ENCODE results near the gene ADGRL3. TPM values are rescaled to one million over a fixed set of nuclear protein-coding genes. Genes with fewer than 3 reads are reported as not detected.

ADGRL3 gene
- total and polyA plus RNA-seq, 5 donors from 2014 or later: not detected

- H3K27ac Mint-ChIP-seq: no peak overlapping the region
- no peaks in the 10 kb centered on the region for H3K4me1 ChIP-seq (ENCODE audit: control insufficient read depth, insufficient read depth, low read length, poor library complexity, severe bottlenecking)
- no peaks in the 10 kb centered on the region for H3K27me3 ChIP-seq (ENCODE audit: control insufficient read depth, insufficient read depth, low read length)
- no peaks in the 10 kb centered on the region for H3K4me1 Mint-ChIP-seq
- H3K27me3 Mint-ChIP-seq: no peaks in the 10 kb centered on the region
- H3K9me3 ChIP-seq (ENCODE audit: control insufficient read depth in 2 of 2, low read length in 2 of 2): peaks cover 0 to 3% of the 10 kb centered on the region in 2 experiments
- H3K4me3 Mint-ChIP-seq: no peak overlapping the region
- no peak overlapping the region for H3K27ac ChIP-seq (ENCODE audit: insufficient read depth, low read length, poor library complexity, severe bottlenecking)
- no peaks in the 10 kb centered on the region for H3K36me3 ChIP-seq (ENCODE audit: control insufficient read depth, insufficient read depth, low read length)
- peak in 1 of 3 donors; percentile 0 for DNase-seq
- H3K4me3 ChIP-seq (ENCODE audit: low read depth, low read length): no peak overlapping the region
- ATAC-seq (ENCODE audit: low read depth in 2 of 2): no peak
- no peaks in the 10 kb centered on the region for H3K36me3 Mint-ChIP-seq
- H3K9me3 Mint-ChIP-seq: peaks cover 0 to 23% (median 2%) of the 10 kb centered on the region in 7 donors
Measured at GRCh38 chr4:61783050-61783449, 582.9 kb downstream of the ADGRL3 start.

GRCh38 chr4:61785761-61786160 lies 585.6 kb downstream of the ADGRL3 start:
- no peaks in the 10 kb centered on the region for H3K27me3 Mint-ChIP-seq
- Histone ChIP-seq H3K27me3 (ENCODE audit: control insufficient read depth, insufficient read depth, low read length) (no peaks in the 10 kb centered on the region), H3K9me3 (ENCODE audit: control insufficient read depth in 2 of 2, low read length in 2 of 2) (no peaks in the 10 kb centered on the region), H3K4me3 (ENCODE audit: low read depth, low read length) (no peak overlapping the region), H3K27ac (ENCODE audit: insufficient read depth, low read length, poor library complexity, severe bottlenecking) (no peak overlapping the region), H3K4me1 (ENCODE audit: control insufficient read depth, insufficient read depth, low read length, poor library complexity, severe bottlenecking) (no peaks in the 10 kb centered on the region), H3K36me3 (ENCODE audit: control insufficient read depth, insufficient read depth, low read length) (no peaks in the 10 kb centered on the region)
- peaks cover 0 to 28% (median 6%) of the 10 kb centered on the region in 7 donors for H3K9me3 Mint-ChIP-seq
- no peak for ATAC-seq (ENCODE audit: low read depth in 2 of 2)
- no peak overlapping the region for H3K4me3 Mint-ChIP-seq
- no peaks in the 10 kb centered on the region for H3K36me3 Mint-ChIP-seq
- H3K4me1 Mint-ChIP-seq: no peaks in the 10 kb centered on the region
- no peak for DNase-seq
- no peak overlapping the region for H3K27ac Mint-ChIP-seq

GRCh38 chr4:61786211-61786610 lies 586.1 kb downstream of the ADGRL3 start:
- H3K4me1 Mint-ChIP-seq: no peaks in the 10 kb centered on the region
- no peak overlapping the region for H3K4me3 ChIP-seq (ENCODE audit: low read depth, low read length)

GRCh38 chr4:61795998-61796397 lies 595.9 kb downstream of the ADGRL3 start:
- DNase-seq (no peak), ATAC-seq (ENCODE audit: low read depth in 2 of 2) (no peak)
- Histone ChIP-seq H3K36me3 (ENCODE audit: control insufficient read depth, insufficient read depth, low read length) (no peaks in the 10 kb centered on the region), H3K9me3 (ENCODE audit: control insufficient read depth in 2 of 2, low read length in 2 of 2) (peaks cover 3 to 5% of the 10 kb centered on the region in 2 experiments), H3K27ac (ENCODE audit: insufficient read depth, low read length, poor library complexity, severe bottlenecking) (no peak overlapping the region), H3K4me3 (ENCODE audit: low read depth, low read length) (no peak overlapping the region), H3K27me3 (ENCODE audit: control insufficient read depth, insufficient read depth, low read length) (no peaks in the 10 kb centered on the region), H3K4me1 (ENCODE audit: control insufficient read depth, insufficient read depth, low read length, poor library complexity, severe bottlenecking) (no peaks in the 10 kb centered on the region)
- Mint-ChIP-seq H3K27ac (no peak overlapping the region), H3K4me3 (no peak overlapping the region), H3K4me1 (no peaks in the 10 kb centered on the region), H3K36me3 (no peaks in the 10 kb centered on the region), H3K9me3 (peaks cover 0 to 18% (median 4%) of the 10 kb centered on the region in 7 donors), H3K27me3 (no peaks in the 10 kb centered on the region)

More at GRCh38 chr4:61786211-61786610, 586.1 kb downstream of the ADGRL3 start:
- ATAC-seq (ENCODE audit: low read depth in 2 of 2) (no peak), DNase-seq (no peak)
- no peak overlapping the region for H3K27ac Mint-ChIP-seq
- H3K27ac ChIP-seq (ENCODE audit: insufficient read depth, low read length, poor library complexity, severe bottlenecking): no peak overlapping the region
- H3K4me3 Mint-ChIP-seq: no peak overlapping the region
- no peaks in the 10 kb centered on the region for H3K4me1 ChIP-seq (ENCODE audit: control insufficient read depth, insufficient read depth, low read length, poor library complexity, severe bottlenecking)
- H3K36me3 Mint-ChIP-seq: no peaks in the 10 kb centered on the region
- H3K9me3 ChIP-seq (ENCODE audit: control insufficient read depth in 2 of 2, low read length in 2 of 2): no peaks in the 10 kb centered on the region
- H3K36me3 ChIP-seq (ENCODE audit: control insufficient read depth, insufficient read depth, low read length): no peaks in the 10 kb centered on the region
- H3K9me3 Mint-ChIP-seq: peaks cover 0 to 32% (median 7%) of the 10 kb centered on the region in 7 donors
- no peaks in the 10 kb centered on the region for H3K27me3 Mint-ChIP-seq
- no peaks in the 10 kb centered on the region for H3K27me3 ChIP-seq (ENCODE audit: control insufficient read depth, insufficient read depth, low read length)

- Mint-ChIP-seq H3K9me3 (peaks cover 0 to 20% (median 8%) of the 10 kb centered on the region in 7 donors), H3K4me1 (no peaks in the 10 kb centered on the region), H3K36me3 (no peaks in the 10 kb centered on the region), H3K4me3 (no peak overlapping the region), H3K27ac (no peak overlapping the region), H3K27me3 (no peaks in the 10 kb centered on the region)
- ATAC-seq (ENCODE audit: low read depth in 2 of 2) (no peak), DNase-seq (no peak)
- H3K36me3 ChIP-seq (ENCODE audit: control insufficient read depth, insufficient read depth, low read length): no peaks in the 10 kb centered on the region
- no peaks in the 10 kb centered on the region for H3K4me1 ChIP-seq (ENCODE audit: control insufficient read depth, insufficient read depth, low read length, poor library complexity, severe bottlenecking)
- no peak overlapping the region for H3K27ac ChIP-seq (ENCODE audit: insufficient read depth, low read length, poor library complexity, severe bottlenecking)
- H3K27me3 ChIP-seq (ENCODE audit: control insufficient read depth, insufficient read depth, low read length): no peaks in the 10 kb centered on the region
- H3K4me3 ChIP-seq (ENCODE audit: low read depth, low read length): no peak overlapping the region
- H3K9me3 ChIP-seq (ENCODE audit: control insufficient read depth in 2 of 2, low read length in 2 of 2): peaks cover 3 to 5% of the 10 kb centered on the region in 2 experiments
Measured at GRCh38 chr4:61799794-61800193, 599.7 kb downstream of the ADGRL3 start.

- Histone ChIP-seq H3K27me3 (ENCODE audit: control insufficient read depth, insufficient read depth, low read length) (no peaks in the 10 kb centered on the region), H3K36me3 (ENCODE audit: control insufficient read depth, insufficient read depth, low read length) (no peaks in the 10 kb centered on the region), H3K4me1 (ENCODE audit: control insufficient read depth, insufficient read depth, low read length, poor library complexity, severe bottlenecking) (no peaks in the 10 kb centered on the region), H3K27ac (ENCODE audit: insufficient read depth, low read length, poor library complexity, severe bottlenecking) (no peak overlapping the region), H3K9me3 (ENCODE audit: control insufficient read depth in 2 of 2, low read length in 2 of 2) (peaks cover 0 to 7% of the 10 kb centered on the region in 2 experiments), H3K4me3 (ENCODE audit: low read depth, low read length) (no peak overlapping the region)
- Mint-ChIP-seq H3K4me1 (no peaks in the 10 kb centered on the region), H3K9me3 (peaks cover 0 to 30% (median 8%) of the 10 kb centered on the region in 7 donors), H3K27me3 (no peaks in the 10 kb centered on the region), H3K27ac (no peak overlapping the region), H3K4me3 (no peak overlapping the region), H3K36me3 (no peaks in the 10 kb centered on the region)
- ATAC-seq (ENCODE audit: low read depth in 2 of 2) (no peak), DNase-seq (no peak)
Measured at GRCh38 chr4:61805227-61805626, 605.1 kb downstream of the ADGRL3 start.

- no peak overlapping the region for H3K27ac ChIP-seq (ENCODE audit: insufficient read depth, low read length, poor library complexity, severe bottlenecking)
- H3K36me3 ChIP-seq (ENCODE audit: control insufficient read depth, insufficient read depth, low read length): no peaks in the 10 kb centered on the region
- H3K9me3 ChIP-seq (ENCODE audit: control insufficient read depth in 2 of 2, low read length in 2 of 2): peaks cover 0 to 7% of the 10 kb centered on the region in 2 experiments
- no peak overlapping the region for H3K4me3 ChIP-seq (ENCODE audit: low read depth, low read length)
- Mint-ChIP-seq H3K36me3 (no peaks in the 10 kb centered on the region), H3K9me3 (peaks cover 0 to 30% (median 8%) of the 10 kb centered on the region in 7 donors), H3K27ac (no peak overlapping the region), H3K27me3 (no peaks in the 10 kb centered on the region), H3K4me1 (no peaks in the 10 kb centered on the region), H3K4me3 (no peak overlapping the region)
- DNase-seq: no peak
- H3K27me3 ChIP-seq (ENCODE audit: control insufficient read depth, insufficient read depth, low read length): no peaks in the 10 kb centered on the region
- no peaks in the 10 kb centered on the region for H3K4me1 ChIP-seq (ENCODE audit: control insufficient read depth, insufficient read depth, low read length, poor library complexity, severe bottlenecking)
- no peak for ATAC-seq (ENCODE audit: low read depth in 2 of 2)
Measured at GRCh38 chr4:61805979-61806378, 605.9 kb downstream of the ADGRL3 start.

- no peak overlapping the region for H3K4me3 ChIP-seq (ENCODE audit: low read depth, low read length)
- peaks cover 0 to 13% of the 10 kb centered on the region in 2 experiments for H3K9me3 ChIP-seq (ENCODE audit: control insufficient read depth in 2 of 2, low read length in 2 of 2)
- Mint-ChIP-seq H3K27ac (no peak overlapping the region), H3K4me3 (no peak overlapping the region), H3K27me3 (no peaks in the 10 kb centered on the region), H3K9me3 (peaks cover 0 to 26% (median 5%) of the 10 kb centered on the region in 7 donors), H3K4me1 (no peaks in the 10 kb centered on the region), H3K36me3 (no peaks in the 10 kb centered on the region)
- no peak for DNase-seq
- H3K36me3 ChIP-seq (ENCODE audit: control insufficient read depth, insufficient read depth, low read length): no peaks in the 10 kb centered on the region
- no peaks in the 10 kb centered on the region for H3K27me3 ChIP-seq (ENCODE audit: control insufficient read depth, insufficient read depth, low read length)
- no peak overlapping the region for H3K27ac ChIP-seq (ENCODE audit: insufficient read depth, low read length, poor library complexity, severe bottlenecking)
- no peak for ATAC-seq (ENCODE audit: low read depth in 2 of 2)
- H3K4me1 ChIP-seq (ENCODE audit: control insufficient read depth, insufficient read depth, low read length, poor library complexity, severe bottlenecking): no peaks in the 10 kb centered on the region
Measured at GRCh38 chr4:61812171-61812570, 612.0 kb downstream of the ADGRL3 start.
